Epithelial cell of proximal tubule (primary cell): ENCODE data around the gene QRSL1. TPM values are rescaled to one million over a fixed set of nuclear protein-coding genes. Genes with fewer than 3 reads are reported as not detected.

Experiments
- DNase-seq: peaks from one replicate; pipeline ENCODE4 v3.0.0-alpha.2; 2011; ENCODE audit warnings: low read depth
- H3K4me3 ChIP-seq: 2 replicates; pipeline ENCODE4 v1.5.1; 2011; ENCODE audit warnings: low read depth, mild to moderate bottlenecking, low read length
- total RNA-seq: library from RNA; depleted of rRNA; stranded (reverse); fragments of >200 nt; gene quantifications from 2 replicates; pipeline ENCODE4 v1.2.3, GENCODE V29; 2015
- TF ChIP-seq, protein P1 (sequence below): conservative IDR thresholded peaks from 2 replicates; pipeline ENCODE4 v1.5.1; 2012; ENCODE audit warnings: low read depth, mild to moderate bottlenecking, low read length

QRSL1 gene
- total RNA-seq, 1 donor from 2014 or later, result 6.9 TPM

DNA sequence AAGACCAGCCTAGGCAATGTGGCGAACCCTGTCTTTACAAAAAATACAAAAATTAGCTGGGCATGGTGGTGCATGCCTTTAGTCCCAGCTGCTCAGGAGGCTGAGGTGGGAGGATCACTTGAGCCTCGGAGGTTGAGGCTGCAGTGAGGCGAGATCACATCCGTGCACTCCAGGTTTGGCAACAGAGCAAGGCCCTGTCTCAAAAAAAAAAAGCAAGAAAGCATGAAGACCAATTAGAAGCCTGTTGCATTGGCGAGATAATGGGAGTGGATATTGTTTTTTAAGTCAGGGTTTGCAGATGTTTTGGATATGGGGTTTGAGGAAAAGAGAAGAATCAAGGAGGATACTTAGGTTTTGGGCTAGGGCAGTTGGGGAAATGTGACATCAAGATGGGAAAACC lies 5.2 kb downstream of the QRSL1 start:
- no peak for DNase-seq
- TF ChIP-seq, protein P1, sequence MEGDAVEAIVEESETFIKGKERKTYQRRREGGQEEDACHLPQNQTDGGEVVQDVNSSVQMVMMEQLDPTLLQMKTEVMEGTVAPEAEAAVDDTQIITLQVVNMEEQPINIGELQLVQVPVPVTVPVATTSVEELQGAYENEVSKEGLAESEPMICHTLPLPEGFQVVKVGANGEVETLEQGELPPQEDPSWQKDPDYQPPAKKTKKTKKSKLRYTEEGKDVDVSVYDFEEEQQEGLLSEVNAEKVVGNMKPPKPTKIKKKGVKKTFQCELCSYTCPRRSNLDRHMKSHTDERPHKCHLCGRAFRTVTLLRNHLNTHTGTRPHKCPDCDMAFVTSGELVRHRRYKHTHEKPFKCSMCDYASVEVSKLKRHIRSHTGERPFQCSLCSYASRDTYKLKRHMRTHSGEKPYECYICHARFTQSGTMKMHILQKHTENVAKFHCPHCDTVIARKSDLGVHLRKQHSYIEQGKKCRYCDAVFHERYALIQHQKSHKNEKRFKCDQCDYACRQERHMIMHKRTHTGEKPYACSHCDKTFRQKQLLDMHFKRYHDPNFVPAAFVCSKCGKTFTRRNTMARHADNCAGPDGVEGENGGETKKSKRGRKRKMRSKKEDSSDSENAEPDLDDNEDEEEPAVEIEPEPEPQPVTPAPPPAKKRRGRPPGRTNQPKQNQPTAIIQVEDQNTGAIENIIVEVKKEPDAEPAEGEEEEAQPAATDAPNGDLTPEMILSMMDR, result no peak
- H3K4me3 ChIP-seq, result no peak overlapping the region

DNA sequence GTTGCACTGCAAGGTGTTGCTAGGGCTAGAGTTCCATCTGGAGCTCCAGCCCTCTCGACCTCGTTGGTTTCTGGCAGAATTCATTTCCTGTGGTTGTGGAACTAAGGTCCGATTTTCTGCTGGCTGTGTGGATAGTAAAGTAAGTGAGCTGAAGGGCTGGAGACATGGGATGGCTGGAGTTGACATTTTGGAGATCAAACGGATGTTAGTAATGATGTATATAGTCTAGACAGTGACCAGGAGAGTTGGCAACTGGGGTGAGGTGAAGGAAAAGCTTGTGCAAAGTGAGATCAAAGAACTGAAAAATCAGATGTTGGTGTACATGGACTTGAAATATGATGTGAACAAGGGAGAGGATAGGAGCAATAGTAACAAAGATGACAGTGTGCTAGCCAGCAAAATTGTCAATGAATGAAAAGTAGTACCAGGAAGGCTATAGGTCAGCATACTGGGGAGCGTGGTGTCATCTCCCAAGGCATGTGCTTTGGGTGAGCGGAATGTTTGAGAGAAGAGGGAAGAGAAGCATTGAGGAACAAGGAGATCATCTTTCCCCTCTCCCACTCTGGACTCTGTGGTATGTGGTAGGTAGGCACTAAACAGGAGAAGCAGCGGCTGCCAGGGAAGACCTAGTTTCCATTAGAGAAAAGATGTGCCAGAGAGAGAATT lies 7.8 kb downstream of the QRSL1 start:
- no peak for DNase-seq
- TF ChIP-seq, protein P1, result no peak
- H3K4me3 ChIP-seq, result no peak overlapping the region

DNA sequence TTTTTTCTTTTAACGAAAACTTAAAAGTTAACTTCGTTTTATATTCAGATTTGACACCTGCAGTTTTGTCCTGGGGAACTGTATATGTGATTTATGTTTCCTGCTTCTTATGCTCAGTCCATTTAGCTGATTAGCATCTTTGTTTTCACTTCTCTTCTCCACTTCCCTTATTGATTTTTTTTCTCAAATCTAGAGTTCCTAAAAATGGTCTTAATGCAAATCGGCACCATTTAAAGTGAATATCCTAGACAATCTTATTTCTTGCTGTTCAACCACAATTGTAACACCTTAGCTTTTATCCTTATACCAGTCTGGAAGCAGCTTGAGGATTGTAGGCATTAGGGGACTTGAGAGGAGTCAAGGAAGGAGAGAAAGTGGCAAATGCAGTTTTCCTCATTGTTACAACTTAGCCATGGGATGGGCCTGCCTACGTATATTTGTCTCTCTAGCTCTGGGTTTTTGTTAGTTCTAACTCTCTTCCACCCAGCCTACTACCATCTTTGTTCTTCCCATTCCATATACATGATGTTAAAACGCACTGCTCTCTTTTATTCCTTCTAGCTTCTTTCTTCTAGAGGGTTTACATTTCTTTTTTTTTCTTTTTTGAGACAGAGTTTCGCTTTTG lies 8.5 kb downstream of the QRSL1 start:
- no peak overlapping the region for H3K4me3 ChIP-seq
- DNase-seq, result no peak
- TF ChIP-seq, protein P1, result no peak

DNA sequence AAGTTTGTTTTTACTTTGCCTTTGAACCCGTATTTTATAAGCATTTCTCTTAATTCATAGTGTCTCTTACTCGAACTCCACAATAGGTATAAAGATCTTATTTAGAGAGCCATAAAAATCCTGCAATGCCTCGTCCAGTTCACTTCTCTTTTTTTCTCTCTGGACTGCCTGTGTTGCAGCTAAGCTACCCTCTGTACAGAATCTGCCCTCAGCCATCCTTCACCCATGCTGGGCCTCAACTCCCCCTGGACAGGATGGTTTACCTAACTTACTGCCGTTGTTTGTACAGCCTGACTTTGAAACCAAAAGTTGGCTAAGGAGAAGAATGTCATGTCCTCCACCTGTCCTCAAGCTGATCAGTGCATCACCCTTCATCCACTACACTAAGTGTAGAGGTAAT lies 10.4 kb downstream of the QRSL1 start:
- H3K4me3 ChIP-seq, result no peak overlapping the region
- TF ChIP-seq, protein P1, result no peak
- DNase-seq, result no peak

DNA sequence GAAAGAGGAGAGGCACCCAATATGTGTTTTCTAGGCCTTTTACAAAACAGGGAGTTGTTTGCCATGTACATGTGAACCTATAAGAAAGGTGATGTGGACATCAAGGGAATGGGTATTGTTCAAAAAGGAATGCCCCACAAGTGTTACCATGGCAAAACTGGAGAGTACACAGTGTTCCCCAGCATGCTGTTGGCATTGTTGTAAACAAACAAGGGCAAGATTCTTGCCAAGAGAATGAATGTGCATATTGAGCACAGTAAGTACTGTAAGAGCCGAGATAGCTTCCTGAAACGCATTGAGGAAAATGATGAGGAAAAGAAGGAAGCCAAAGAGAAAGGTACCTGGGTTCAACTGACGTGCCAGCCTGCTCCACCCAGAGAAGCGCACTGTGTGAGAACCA lies 13.1 kb downstream of the QRSL1 start:
- DNase-seq, result no peak
- H3K4me3 ChIP-seq, result no peak overlapping the region
- TF ChIP-seq, protein P1, result no peak

DNA sequence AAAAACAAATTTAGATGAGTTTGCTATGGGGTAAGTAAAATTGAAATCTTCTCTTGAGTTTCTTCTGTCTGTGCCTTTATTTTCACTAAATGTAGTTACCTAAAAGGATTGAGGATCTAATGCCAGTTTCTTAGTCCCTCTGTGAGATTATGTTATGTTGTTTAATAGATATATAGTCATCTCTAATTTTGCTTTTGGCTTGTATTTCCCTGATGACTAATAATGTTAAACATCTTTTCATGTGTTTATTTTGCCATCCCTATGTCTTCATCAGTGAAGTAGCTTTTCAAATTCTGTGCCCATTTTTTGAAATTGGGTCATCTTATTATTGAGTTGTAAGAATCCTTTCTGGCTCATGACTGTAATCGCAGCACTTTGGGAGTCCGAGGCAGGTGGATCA lies 13.7 kb downstream of the QRSL1 start:
- no peak for DNase-seq
- no peak overlapping the region for H3K4me3 ChIP-seq
- TF ChIP-seq, protein P1, result no peak
